K562 treated with DMSO at 1 percent for 12 hours (cell line): Measurements from ENCODE around the gene LTK. TPM values are rescaled to one million over a fixed set of nuclear protein-coding genes. Genes with fewer than 3 reads are reported as not detected.

Source experiments
- total RNA-seq: library from RNA; unstranded; fragments of 300-600 nt; gene quantifications from 2 replicates; pipeline ENCODE4 v1.2.3, GENCODE V29; 2022; ENCODE audit not compliant: insufficient read depth

LTK gene
- 10.8 and 16.6 TPM in 2 replicates for total RNA-seq

DNA sequence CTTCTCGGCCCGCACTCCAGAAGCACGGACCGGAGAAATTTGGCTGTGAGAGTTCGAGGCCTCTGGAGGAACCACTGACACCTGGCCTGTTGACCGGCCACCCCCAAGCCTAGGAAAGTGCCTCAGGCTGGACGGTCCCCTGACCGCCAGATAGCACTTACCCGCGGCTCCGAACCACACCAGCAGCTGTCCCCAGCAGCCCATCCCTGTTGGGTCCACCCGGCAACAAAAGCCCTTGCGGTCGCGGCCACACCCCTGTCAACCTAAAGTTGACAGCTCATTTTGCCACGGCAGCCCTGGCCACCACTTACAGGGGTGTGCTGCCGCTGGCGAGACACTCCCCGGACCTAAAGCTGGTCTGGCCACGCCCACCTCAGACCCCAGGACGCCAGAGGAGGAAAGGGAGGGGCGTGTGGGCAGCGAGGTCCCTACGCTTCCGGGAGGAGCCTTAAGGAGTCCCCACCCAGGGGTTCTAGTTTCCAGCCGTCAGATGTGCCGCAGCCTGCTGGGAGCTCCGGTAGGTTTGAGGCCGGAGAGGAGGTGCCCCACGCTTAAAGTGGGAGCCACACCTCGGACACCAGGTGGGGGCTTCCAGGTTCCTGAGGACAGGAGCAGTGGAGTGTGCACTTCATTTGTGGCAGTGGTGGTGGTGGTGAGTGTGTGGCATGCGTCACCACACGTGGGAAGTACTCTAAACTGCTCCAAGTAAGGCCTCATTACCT, at the start of gene LTK:
LTK (minus strand) TSS at position 322 of the 722 bp plus-strand sequence; CDS start at position 204, 118 bp downstream.

DNA sequence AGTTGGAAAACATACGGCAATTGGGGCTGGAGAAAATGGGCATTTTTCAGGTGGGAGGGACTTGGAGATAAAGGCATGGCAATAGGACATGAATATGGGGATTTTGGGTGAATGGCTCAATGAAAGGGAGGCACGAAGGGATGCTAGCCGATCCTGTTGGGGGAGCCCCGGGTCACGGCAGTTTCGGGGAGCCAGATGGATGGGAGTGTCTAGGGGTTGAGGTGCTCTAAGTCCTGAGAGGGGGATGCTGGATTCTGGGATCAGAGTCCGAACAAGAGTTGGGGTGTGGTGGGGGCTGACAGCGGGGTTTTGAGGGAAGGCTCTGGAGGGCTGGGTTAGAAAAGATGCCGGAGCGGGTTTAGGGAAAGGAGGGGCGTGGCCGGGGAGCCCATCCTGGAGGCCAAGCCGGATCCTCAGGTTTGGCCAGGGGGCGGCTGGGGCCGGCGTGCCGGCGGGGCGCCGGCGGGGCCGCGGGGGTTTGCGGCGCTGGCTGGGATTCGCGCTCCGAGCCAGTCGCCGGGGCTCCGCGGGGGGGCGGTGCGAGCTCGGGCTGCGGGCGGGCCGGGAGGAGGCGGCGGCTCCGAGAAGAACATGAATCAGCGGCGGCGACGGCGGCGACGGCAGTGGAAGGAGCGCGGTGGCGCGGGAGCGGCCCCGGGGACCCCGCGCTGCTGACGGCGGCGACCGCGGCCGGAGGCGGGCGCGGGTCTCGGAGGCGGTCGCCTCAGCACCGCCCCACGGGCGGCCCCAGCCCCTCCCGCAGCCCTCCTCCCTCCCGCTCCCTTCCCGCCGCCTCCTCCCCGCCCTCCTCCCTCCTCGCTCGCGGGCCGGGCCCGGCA, 45.0 kb upstream of the LTK start, which contains the start of gene TYRO3:
TYRO3 (plus strand) TSS at position 813 of the 839 bp plus-strand sequence. CDS start 46 bp downstream, outside the sequence.

DNA sequence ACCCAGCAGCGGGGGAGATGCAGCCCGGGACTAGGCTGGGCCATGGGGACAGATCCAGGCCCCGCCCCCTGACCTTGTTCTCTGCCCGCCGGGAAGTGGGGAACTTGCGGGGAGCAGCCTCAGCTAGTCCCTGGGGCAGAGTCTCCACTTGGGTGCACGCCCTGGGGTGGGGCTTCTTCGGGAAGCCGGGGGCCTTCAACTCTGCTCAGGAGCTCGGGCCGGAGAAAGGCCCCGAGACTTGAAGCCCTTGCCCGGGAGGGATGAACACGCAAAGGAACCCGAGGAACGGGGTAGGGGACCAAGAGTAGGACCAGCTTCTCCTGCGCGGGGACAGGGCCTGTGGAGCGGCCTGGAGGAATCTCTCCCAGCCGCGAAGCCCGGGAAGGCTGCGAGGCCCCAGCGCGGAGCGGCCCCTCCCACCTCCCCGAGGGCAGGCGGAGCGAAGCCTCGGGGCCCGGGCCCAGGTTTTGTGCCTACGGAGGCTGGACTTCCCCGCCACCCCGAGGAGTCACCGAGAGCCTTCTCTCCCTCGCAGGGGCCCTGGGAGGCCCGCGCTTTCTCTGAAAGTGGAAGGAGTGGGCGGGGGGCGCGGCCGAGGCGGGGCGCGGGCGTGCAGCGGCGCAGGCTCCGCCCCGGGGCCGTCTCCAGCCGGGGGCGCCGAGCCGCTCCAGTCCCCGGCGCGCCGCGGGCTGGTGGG, 20.3 kb downstream of the LTK start, which contains the start of gene ITPKA:
ITPKA (plus strand) TSS at position 670 of the 697 bp plus-strand sequence. CDS start 54 bp downstream, outside the sequence.

Other genes with a start within 250 kb of the LTK start
- gene OIP5, start 181.2 kb downstream of the LTK start, total RNA-seq = 71.3 and 86.3 TPM in 2 replicates
- gene NUSAP1, start 180.9 kb downstream of the LTK start, total RNA-seq = 63.4 and 166 TPM in 2 replicates
- 17.9 and 26.6 TPM in 2 replicates for gene NDUFAF1, start 111.3 kb downstream of the LTK start, total RNA-seq
- gene RTF1, start 96.7 kb downstream of the LTK start, total RNA-seq = 18.4 and 32.6 TPM in 2 replicates
- gene ITPKA, start 20.0 kb downstream of the LTK start, total RNA-seq = 70.1 and 89.4 TPM in 2 replicates
- 21.7 and 40.3 TPM in 2 replicates for gene RPAP1, start 30.4 kb upstream of the LTK start, total RNA-seq
- 19.1 and 22.3 TPM in 2 replicates for gene TYRO3, start 45.4 kb upstream of the LTK start, total RNA-seq
- gene MGA, start 146.6 kb upstream of the LTK start, total RNA-seq = 1.5 and 16.1 TPM in 2 replicates